SK-N-SH (cell line): ENCODE results near the gene ETS2.

Experiments
- EZH2phosphoT487 ChIP-seq: fragments of 200-600 bp; sonication (generic); IDR thresholded peaks from 2 replicates; pipeline ENCODE4 v1.6.1; 2017; ENCODE audit warnings: low read depth, mixed run types, mild to moderate bottlenecking, antibody characterized with exemption, moderate library complexity, borderline replicate concordance
- GABPA ChIP-seq: IDR thresholded peaks from 2 replicates; pipeline ENCODE4 v1.4.0; 2012; ENCODE audit warnings: low read depth, mild to moderate bottlenecking
- RAD21 ChIP-seq: IDR thresholded peaks from 2 replicates; pipeline ENCODE4 v1.6.1; 2012; ENCODE audit warnings: mild to moderate bottlenecking, low read length
- TF ChIP-seq, protein P1 (sequence below): fragments of 200-600 bp; sonication (generic); IDR thresholded peaks from 2 replicates; pipeline ENCODE4 v1.6.1; 2017; ENCODE audit warnings: antibody characterized with exemption, mild to moderate bottlenecking, moderate library complexity
- TF ChIP-seq, protein P2 (sequence below): IDR thresholded peaks from 2 replicates; pipeline ENCODE4 v1.4.0; 2012; ENCODE audit warnings: low read depth, borderline replicate concordance

- TF ChIP-seq EZH2phosphoT487 (no peak), RAD21 (no peak), GABPA (no peak)
- TF ChIP-seq, protein P1, sequence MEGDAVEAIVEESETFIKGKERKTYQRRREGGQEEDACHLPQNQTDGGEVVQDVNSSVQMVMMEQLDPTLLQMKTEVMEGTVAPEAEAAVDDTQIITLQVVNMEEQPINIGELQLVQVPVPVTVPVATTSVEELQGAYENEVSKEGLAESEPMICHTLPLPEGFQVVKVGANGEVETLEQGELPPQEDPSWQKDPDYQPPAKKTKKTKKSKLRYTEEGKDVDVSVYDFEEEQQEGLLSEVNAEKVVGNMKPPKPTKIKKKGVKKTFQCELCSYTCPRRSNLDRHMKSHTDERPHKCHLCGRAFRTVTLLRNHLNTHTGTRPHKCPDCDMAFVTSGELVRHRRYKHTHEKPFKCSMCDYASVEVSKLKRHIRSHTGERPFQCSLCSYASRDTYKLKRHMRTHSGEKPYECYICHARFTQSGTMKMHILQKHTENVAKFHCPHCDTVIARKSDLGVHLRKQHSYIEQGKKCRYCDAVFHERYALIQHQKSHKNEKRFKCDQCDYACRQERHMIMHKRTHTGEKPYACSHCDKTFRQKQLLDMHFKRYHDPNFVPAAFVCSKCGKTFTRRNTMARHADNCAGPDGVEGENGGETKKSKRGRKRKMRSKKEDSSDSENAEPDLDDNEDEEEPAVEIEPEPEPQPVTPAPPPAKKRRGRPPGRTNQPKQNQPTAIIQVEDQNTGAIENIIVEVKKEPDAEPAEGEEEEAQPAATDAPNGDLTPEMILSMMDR: no peak
- TF ChIP-seq, protein P2, sequence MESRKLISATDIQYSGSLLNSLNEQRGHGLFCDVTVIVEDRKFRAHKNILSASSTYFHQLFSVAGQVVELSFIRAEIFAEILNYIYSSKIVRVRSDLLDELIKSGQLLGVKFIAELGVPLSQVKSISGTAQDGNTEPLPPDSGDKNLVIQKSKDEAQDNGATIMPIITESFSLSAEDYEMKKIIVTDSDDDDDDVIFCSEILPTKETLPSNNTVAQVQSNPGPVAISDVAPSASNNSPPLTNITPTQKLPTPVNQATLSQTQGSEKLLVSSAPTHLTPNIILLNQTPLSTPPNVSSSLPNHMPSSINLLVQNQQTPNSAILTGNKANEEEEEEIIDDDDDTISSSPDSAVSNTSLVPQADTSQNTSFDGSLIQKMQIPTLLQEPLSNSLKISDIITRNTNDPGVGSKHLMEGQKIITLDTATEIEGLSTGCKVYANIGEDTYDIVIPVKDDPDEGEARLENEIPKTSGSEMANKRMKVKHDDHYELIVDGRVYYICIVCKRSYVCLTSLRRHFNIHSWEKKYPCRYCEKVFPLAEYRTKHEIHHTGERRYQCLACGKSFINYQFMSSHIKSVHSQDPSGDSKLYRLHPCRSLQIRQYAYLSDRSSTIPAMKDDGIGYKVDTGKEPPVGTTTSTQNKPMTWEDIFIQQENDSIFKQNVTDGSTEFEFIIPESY: no peak
These were observed 4.6 kb upstream of the ETS2 start for GRCh38 chr21:38800924-38801744.
